ENCODE results near the gene SBF2. TPM values are rescaled to one million over a fixed set of nuclear protein-coding genes. Genes with fewer than 3 reads are reported as not detected.

The SBF2 gene
- total and polyA plus RNA-seq, 2 donors (not counting 3 experiments of a cell fraction or from before 2014, with no cell fraction given) = 15.4 to 42.4 TPM

- Histone ChIP-seq H3K9ac (replicated peaks; ENCODE audit: extremely low read depth, insufficient read depth, low read length) (no peak overlapping the region), H4K20me1 (replicated peaks; ENCODE audit: control insufficient read depth, extremely low read depth, insufficient read depth, low read length) (no peaks in the 10 kb centered on the region), H3K36me3 (ENCODE audit: control insufficient read depth in 2 of 2, extremely low read depth in 1 of 2, insufficient read depth in 2 of 2, low read length in 2 of 2) (no peaks in the 10 kb centered on the region), H3K9me1 (replicated peaks; ENCODE audit: control insufficient read depth, extremely low read depth, insufficient read depth, low read length) (no peaks in the 10 kb centered on the region), H3K4me2 (ENCODE audit: insufficient read depth, low read length) (no peak overlapping the region), H3K27ac (ENCODE audit: insufficient read depth, low read depth, low read length) (no peak overlapping the region), H3K9me3 (replicated peaks; ENCODE audit: control insufficient read depth, insufficient read depth, low read length) (no peaks in the 10 kb centered on the region), H3K27me3 (ENCODE audit: control insufficient read depth in 2 of 2, insufficient read depth in 2 of 2, low read length in 2 of 2) (no peaks in the 10 kb centered on the region), H2AFZ (ENCODE audit: low read depth, low read length) (no peak overlapping the region), H3K79me2 (ENCODE audit: control insufficient read depth, insufficient read depth, low read length) (peaks cover 11% of the 10 kb centered on the region), H3K4me3 (replicated peaks in 1 of 3; ENCODE audit: insufficient read depth in 1 of 3, low read depth in 1 of 3, low read length in 3 of 3) (no peak overlapping the region), H3K4me1 (ENCODE audit: control insufficient read depth, extremely low read depth, insufficient read depth, low read length) (no peaks in the 10 kb centered on the region)
- no peak for FAIRE-seq
- dilution Hi-C loops (cut with MboI; ENCODE audit: extremely low pct_ligation_motif_present, low sequenced_read_pairs) (no loop called here), intact Hi-C loops (cut with micrococcal nuclease) (no loop called here)
- TF ChIP-seq JUN (IDR thresholded peaks at IDR 0.05; ENCODE audit: borderline replicate concordance, insufficient read depth, insufficient read length, low read depth) = no peak
- ChIA-PET CTCF (no interaction called here), POLR2A (no interaction called here)
- no TSS peak for BruUV-seq (replicated peaks)
- no peak for DNase-seq (ENCODE audit: low read depth, low spot score)
Observed at GRCh38 chr11:10080138-10080537, 213.9 kb downstream of the SBF2 start.

- Histone ChIP-seq H3K4me2 (ENCODE audit: insufficient read depth, low read length) (no peak overlapping the region), H3K9ac (replicated peaks; ENCODE audit: extremely low read depth, insufficient read depth, low read length) (no peak overlapping the region), H3K9me1 (replicated peaks; ENCODE audit: control insufficient read depth, extremely low read depth, insufficient read depth, low read length) (no peaks in the 10 kb centered on the region), H3K27ac (ENCODE audit: insufficient read depth, low read depth, low read length) (no peak overlapping the region), H2AFZ (ENCODE audit: low read depth, low read length) (no peak overlapping the region), H3K4me3 (replicated peaks in 1 of 3; ENCODE audit: insufficient read depth in 1 of 3, low read depth in 1 of 3, low read length in 3 of 3) (no peak overlapping the region), H3K9me3 (replicated peaks; ENCODE audit: control insufficient read depth, insufficient read depth, low read length) (no peaks in the 10 kb centered on the region), H4K20me1 (replicated peaks; ENCODE audit: control insufficient read depth, extremely low read depth, insufficient read depth, low read length) (no peaks in the 10 kb centered on the region), H3K79me2 (ENCODE audit: control insufficient read depth, insufficient read depth, low read length) (peaks cover 8% of the 10 kb centered on the region), H3K36me3 (ENCODE audit: control insufficient read depth in 2 of 2, extremely low read depth in 1 of 2, insufficient read depth in 2 of 2, low read length in 2 of 2) (no peaks in the 10 kb centered on the region), H3K4me1 (ENCODE audit: control insufficient read depth, extremely low read depth, insufficient read depth, low read length) (no peaks in the 10 kb centered on the region), H3K27me3 (ENCODE audit: control insufficient read depth in 2 of 2, insufficient read depth in 2 of 2, low read length in 2 of 2) (no peaks in the 10 kb centered on the region)
- dilution Hi-C loops (cut with MboI; ENCODE audit: extremely low pct_ligation_motif_present, low sequenced_read_pairs) = no loop called here
- POLR2A ChIA-PET = interaction anchor here (0.5 kb wide), 1 partner anchor 57 kb away, joined by 3 read pairs; no protein-coding TSS in a partner anchor
- peak; percentile 51 to 84 for TF ChIP-seq CTCF (IDR thresholded peaks at IDR 0.05; ENCODE audit: extremely low read depth in 1 of 2, insufficient read depth in 1 of 2, low read depth in 1 of 2, low read length in 2 of 2)
- no peak for TF ChIP-seq EZH2 (IDR thresholded peaks at IDR 0.05; ENCODE audit: borderline replicate concordance, low read depth, low read length, severe bottlenecking)
- CTCF ChIA-PET = interaction anchor here (0.6 to 2.2 kb wide), 34 partner anchors 8 to 325 kb away, joined by 3 to 9 read pairs (median 4); no protein-coding TSS in a partner anchor
- FAIRE-seq (peak; percentile 67), DNase-seq (ENCODE audit: low read depth, low spot score) (peak; percentile 28)
- no TSS peak for BruUV-seq (replicated peaks)
- intact Hi-C loops (cut with micrococcal nuclease) = loop anchor here (1.0 kb wide), 4 partner anchors 103 to 317 kb away; no protein-coding TSS in a partner anchor
Observed at GRCh38 chr11:10076458-10077141, 217.4 kb downstream of the SBF2 start.
